Upper lobe of right lung (tissue), 1 donor: ENCODE measurements around the gene GRID2. TPM values are rescaled to one million over a fixed set of nuclear protein-coding genes. Genes with fewer than 3 reads are reported as not detected.

Experiments
- ATAC-seq: fragments of 200-7000 bp; cut with Tn5 transposase; one replicate; pipeline ENCODE4 v1.9.1; 2020; ENCODE audit warnings: mild to moderate bottlenecking, moderate library complexity
- DNase-seq: peaks from one replicate; pipeline ENCODE4 v3.0.0-alpha.2; 2020
- H3K27ac ChIP-seq: fragments of 200-600 bp; one replicate; pipeline ENCODE4 v1.8.0; 2022
- H3K27me3 ChIP-seq: fragments of 200-600 bp; one replicate; pipeline ENCODE4 v1.8.0; 2022; ENCODE audit warnings: mild to moderate bottlenecking
- H3K36me3 ChIP-seq: fragments of 200-600 bp; one replicate; pipeline ENCODE4 v1.8.0; 2022
- H3K4me1 ChIP-seq: fragments of 200-600 bp; one replicate; pipeline ENCODE4 v1.8.0; 2022
- H3K4me3 ChIP-seq: fragments of 200-600 bp; one replicate; pipeline ENCODE4 v1.8.0; 2022; ENCODE audit warnings: mild to moderate bottlenecking
- H3K9me3 ChIP-seq: fragments of 200-600 bp; one replicate; pipeline ENCODE4 v1.8.0; 2022
- intact Hi-C: fragments of 100-400 bp; cut with DNase I; formaldehyde crosslinking; loops from one replicate; pipeline ENCODE4 v1.11.0; 2022
- total RNA-seq: library from RNA; stranded (reverse); fragmentation: NEBNext Ultra II Directional; extraction: Animal tissue kit (Norgen Biotek cat#: 25700); gene quantifications from one replicate; pipeline ENCODE4 v1.2.1, GENCODE V29; 2021
- TF ChIP-seq, protein P1 (sequence below): fragments of 200-600 bp; IDR thresholded peaks from one replicate; pipeline ENCODE4 v1.8.0; 2022; ENCODE audit warnings: antibody characterized with exemption
- donor health status: DM: no; HTN: yes; CAD: no; lungs with severe emphysema.

The GRID2 gene
- total RNA-seq, 1 donor from 2014 or later: not detected

DNA sequence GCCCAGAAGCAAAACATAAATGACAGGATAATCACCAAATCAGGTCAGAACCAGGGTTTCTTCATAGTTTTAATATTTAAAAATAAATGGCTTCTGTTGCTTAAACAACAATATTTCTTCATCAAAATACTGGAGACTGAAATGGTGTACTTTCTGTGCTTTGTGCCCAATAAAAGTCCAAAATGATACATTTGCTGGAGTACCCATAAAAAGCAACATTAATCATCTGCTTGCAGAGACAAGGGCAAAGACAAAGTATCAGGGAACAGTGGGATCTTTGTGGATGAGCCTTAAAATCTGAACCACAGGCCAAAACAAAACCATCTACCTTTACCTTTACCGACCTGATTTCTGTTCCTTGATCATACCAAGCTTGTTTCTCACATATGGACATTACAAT is 840.9 kb downstream of the GRID2 start:
- ATAC-seq (no peak), DNase-seq (no peak)
- Histone ChIP-seq H3K4me1 (no peaks in the 10 kb centered on the region), H3K9me3 (no peaks in the 10 kb centered on the region), H3K27me3 (no peaks in the 10 kb centered on the region), H3K4me3 (no peak overlapping the region), H3K27ac (no peak overlapping the region), H3K36me3 (no peaks in the 10 kb centered on the region)
- TF ChIP-seq, protein P1, sequence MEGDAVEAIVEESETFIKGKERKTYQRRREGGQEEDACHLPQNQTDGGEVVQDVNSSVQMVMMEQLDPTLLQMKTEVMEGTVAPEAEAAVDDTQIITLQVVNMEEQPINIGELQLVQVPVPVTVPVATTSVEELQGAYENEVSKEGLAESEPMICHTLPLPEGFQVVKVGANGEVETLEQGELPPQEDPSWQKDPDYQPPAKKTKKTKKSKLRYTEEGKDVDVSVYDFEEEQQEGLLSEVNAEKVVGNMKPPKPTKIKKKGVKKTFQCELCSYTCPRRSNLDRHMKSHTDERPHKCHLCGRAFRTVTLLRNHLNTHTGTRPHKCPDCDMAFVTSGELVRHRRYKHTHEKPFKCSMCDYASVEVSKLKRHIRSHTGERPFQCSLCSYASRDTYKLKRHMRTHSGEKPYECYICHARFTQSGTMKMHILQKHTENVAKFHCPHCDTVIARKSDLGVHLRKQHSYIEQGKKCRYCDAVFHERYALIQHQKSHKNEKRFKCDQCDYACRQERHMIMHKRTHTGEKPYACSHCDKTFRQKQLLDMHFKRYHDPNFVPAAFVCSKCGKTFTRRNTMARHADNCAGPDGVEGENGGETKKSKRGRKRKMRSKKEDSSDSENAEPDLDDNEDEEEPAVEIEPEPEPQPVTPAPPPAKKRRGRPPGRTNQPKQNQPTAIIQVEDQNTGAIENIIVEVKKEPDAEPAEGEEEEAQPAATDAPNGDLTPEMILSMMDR: no peak
- intact Hi-C loops: no loop called here

DNA sequence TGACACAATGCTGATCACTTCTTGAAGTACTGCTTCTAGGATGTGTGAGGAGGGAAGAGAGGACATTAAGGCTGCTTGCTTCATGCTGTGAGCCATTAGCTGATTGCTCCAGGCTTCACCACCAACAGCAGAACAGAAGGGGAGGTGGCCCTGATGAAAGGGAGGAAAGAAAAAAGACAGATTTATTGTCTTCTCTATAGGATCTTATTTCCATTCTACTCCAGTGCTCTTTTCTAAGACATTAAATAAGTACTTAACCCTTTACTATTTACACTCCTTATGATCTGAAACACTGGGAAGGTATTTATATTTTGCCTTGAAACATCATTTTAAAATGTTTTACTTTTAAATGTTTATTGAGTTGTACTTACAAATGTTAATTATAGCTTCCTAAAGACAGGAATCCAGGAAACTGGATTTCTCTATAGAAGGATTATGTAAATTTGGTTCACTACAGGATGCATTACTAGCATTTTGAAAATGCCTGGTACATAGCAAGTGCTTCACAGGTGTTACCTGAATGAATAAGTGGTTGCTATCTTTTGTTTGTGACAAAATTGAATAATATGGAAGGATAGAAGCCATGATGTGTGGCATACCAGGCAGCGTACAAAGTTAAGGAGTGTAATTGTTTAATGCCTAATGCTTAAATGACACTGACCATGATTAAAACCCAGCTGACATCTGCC is 843.9 kb downstream of the GRID2 start:
- Histone ChIP-seq H3K27me3 (no peaks in the 10 kb centered on the region), H3K27ac (no peak overlapping the region), H3K4me3 (no peak overlapping the region), H3K4me1 (no peaks in the 10 kb centered on the region), H3K9me3 (no peaks in the 10 kb centered on the region), H3K36me3 (no peaks in the 10 kb centered on the region)
- intact Hi-C loops: no loop called here
- DNase-seq (no peak), ATAC-seq (no peak)
- TF ChIP-seq, protein P1: no peak

DNA sequence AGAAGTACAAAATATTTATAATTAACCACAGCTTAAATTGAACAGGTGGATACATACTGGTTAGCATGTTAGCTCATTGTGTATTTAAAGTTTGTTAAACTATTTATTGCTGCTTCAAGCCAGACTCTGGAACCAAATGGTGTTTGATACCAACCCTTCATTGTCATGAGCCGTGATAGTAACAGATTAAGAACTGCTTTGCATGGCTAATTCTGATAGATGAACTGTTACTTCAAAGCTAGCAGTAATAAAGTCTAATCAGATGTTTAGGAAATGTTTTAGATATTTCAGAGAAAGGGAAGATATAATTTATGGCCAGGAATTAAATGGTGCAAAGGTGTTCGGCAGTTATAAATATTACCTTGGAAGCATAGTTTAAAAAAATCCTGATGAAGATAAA is 848.7 kb downstream of the GRID2 start:
- intact Hi-C loops: no loop called here
- Histone ChIP-seq H3K4me1 (no peaks in the 10 kb centered on the region), H3K27ac (no peak overlapping the region), H3K36me3 (no peaks in the 10 kb centered on the region), H3K27me3 (no peaks in the 10 kb centered on the region), H3K4me3 (no peak overlapping the region), H3K9me3 (no peaks in the 10 kb centered on the region)
- DNase-seq: no peak
- TF ChIP-seq, protein P1: no peak
- no peak for ATAC-seq

DNA sequence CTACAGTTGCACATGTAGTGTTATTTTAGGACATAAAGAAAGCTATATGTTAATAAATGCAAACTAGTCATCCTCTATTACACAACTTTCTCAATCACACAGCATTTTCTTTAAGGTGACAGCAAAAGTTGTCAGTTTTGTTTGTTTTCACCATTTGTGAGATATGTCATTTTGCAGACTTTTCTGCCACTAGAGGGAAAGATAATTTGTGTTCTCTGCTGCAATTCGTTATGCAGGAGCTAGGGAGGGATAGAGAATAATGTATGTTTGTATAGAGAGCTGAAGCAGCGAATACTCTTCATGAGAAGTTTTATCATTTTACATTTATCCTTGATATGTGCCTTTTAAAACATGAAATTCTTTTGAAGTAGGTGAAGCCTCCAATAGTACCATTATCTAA is 854.2 kb downstream of the GRID2 start:
- TF ChIP-seq, protein P1: no peak
- Histone ChIP-seq H3K4me1 (no peaks in the 10 kb centered on the region), H3K27ac (no peak overlapping the region), H3K9me3 (no peaks in the 10 kb centered on the region), H3K27me3 (no peaks in the 10 kb centered on the region), H3K36me3 (no peaks in the 10 kb centered on the region), H3K4me3 (no peak overlapping the region)
- intact Hi-C loops: no loop called here
- DNase-seq (no peak), ATAC-seq (no peak)

DNA sequence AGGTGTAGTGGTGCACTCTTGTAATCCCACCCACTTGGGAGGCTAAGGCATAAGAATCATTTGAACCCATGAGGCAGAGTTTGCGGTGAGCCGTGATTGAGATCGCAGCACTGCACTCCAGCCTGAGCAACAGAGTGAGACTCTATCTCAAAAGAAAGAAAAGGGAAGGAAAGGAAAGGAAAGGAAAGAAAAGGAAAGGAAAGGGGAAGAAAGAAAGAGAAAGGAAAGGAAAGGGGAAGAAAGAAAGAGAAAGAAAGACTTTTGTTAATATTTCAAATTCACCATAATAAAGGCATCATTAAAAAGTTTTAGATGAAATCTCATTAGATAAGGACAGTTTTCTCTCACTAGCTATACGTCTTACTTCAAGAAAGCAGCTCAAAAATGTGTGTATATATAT is 864.3 kb downstream of the GRID2 start:
- no peak overlapping the region for H3K27ac ChIP-seq
- no peaks in the 10 kb centered on the region for H3K27me3 ChIP-seq
- DNase-seq (no peak), ATAC-seq (no peak)
- no peak overlapping the region for H3K4me3 ChIP-seq
- TF ChIP-seq, protein P1: no peak
- no peaks in the 10 kb centered on the region for H3K4me1 ChIP-seq
- H3K9me3 ChIP-seq: no peaks in the 10 kb centered on the region
- intact Hi-C loops: no loop called here
- H3K36me3 ChIP-seq: no peaks in the 10 kb centered on the region

DNA sequence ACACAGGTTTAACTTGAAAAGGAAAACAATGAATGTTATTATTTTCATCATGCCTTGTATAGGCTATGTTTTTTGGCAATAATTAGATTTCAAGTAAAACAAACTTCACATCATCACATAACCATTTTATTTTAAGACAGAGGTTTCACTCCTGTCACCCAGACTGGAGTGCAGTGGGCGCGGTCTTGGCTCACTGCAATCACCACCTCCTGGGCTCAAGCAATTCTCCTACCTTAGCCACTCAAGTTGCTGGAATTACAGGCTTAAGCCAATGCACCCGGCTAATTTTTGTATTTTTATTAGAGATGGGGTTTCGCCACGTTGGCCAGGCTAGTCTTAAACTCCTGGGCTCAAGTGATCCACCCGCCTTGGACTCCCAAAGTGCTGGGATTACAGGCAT is 866.2 kb downstream of the GRID2 start:
- TF ChIP-seq, protein P1: no peak

More for the DNA sequence above, 866.2 kb downstream of the GRID2 start:
- no peak overlapping the region for H3K27ac ChIP-seq
- H3K27me3 ChIP-seq: no peaks in the 10 kb centered on the region
- intact Hi-C loops: no loop called here
- H3K4me3 ChIP-seq: no peak overlapping the region
- peak; percentile 47 for DNase-seq
- no peak for ATAC-seq
- no peaks in the 10 kb centered on the region for H3K4me1 ChIP-seq
- H3K9me3 ChIP-seq: no peaks in the 10 kb centered on the region
- H3K36me3 ChIP-seq: no peaks in the 10 kb centered on the region
